LNCaP clone FGC (cell line): ENCODE results near the gene PRKN.

Experiments used
- DNase-seq: peaks from one replicate; pipeline ENCODE4 v3.0.0-alpha.2; 2011; ENCODE audit warnings: low read depth
- H3K4me3 ChIP-seq: 2 replicates; pipeline ENCODE4 v1.5.1; 2011; ENCODE audit warnings: mild to moderate bottlenecking, low read depth, low read length, control low read depth
- TF ChIP-seq, protein P1 (sequence below): IDR thresholded peaks from 2 replicates; pipeline ENCODE4 v1.5.1; 2012; ENCODE audit warnings: mild to moderate bottlenecking; ENCODE audit not compliant: control insufficient read depth, insufficient read depth; ENCODE audit errors: extremely low read depth

PRKN gene

DNA sequence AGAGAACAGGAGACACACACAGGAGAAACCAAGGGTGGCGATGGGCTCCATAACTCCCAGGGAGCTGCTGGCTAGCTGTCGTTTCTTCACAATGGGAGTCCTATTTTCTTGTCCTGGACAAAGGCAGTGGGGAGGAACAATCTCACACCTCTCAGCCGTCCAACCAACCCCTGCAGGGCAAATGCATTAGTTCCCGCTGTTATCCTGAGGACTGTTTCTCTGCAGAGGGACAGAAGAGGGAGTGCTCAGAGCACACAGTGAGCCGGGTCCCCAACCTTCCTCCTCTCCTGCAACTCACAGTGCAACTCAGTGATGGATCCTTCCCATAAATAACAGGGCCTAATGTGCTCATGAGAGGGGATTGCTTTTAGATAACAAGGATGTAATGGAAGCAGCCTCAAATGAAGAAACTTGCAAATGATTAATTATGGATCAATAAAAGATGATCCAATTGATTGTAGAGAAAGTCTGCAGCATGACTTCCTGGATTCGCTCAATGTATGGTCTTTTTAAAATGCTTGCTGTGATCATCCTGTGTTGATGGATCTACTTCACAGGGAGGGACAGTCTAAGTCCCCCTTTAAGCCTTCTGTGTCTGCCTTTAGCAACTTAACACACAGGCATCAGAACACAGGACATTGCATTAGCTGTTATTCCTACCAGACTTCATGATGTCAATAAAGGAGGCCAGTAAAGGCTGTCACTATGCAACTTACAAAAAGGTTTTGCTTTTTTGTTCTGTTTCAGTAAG is 1000.3 kb downstream of the PRKN start:
- TF ChIP-seq, protein P1, sequence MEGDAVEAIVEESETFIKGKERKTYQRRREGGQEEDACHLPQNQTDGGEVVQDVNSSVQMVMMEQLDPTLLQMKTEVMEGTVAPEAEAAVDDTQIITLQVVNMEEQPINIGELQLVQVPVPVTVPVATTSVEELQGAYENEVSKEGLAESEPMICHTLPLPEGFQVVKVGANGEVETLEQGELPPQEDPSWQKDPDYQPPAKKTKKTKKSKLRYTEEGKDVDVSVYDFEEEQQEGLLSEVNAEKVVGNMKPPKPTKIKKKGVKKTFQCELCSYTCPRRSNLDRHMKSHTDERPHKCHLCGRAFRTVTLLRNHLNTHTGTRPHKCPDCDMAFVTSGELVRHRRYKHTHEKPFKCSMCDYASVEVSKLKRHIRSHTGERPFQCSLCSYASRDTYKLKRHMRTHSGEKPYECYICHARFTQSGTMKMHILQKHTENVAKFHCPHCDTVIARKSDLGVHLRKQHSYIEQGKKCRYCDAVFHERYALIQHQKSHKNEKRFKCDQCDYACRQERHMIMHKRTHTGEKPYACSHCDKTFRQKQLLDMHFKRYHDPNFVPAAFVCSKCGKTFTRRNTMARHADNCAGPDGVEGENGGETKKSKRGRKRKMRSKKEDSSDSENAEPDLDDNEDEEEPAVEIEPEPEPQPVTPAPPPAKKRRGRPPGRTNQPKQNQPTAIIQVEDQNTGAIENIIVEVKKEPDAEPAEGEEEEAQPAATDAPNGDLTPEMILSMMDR, result no peak
- DNase-seq, result no peak
- H3K4me3 ChIP-seq, result no peak overlapping the region

DNA sequence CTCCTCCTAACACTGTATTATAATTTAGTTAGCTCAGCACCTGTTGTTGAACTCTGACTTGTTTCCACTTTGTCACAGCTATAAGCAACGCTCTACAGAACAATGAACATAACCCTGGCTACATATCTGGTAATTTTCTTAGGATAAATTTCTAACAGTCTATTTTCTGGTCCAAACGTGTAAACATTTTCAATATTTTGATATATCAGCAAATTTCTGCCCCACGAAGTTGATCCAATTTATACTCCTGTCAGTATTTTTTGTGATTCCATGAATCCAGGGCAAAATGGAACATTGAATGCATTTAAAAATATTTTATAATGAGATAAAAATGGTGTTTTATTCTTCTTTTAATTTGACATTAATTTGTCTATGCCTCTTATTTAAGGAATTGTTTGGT is 1005.2 kb downstream of the PRKN start:
- no peak overlapping the region for H3K4me3 ChIP-seq
- DNase-seq, result no peak
- TF ChIP-seq, protein P1, result no peak

DNA sequence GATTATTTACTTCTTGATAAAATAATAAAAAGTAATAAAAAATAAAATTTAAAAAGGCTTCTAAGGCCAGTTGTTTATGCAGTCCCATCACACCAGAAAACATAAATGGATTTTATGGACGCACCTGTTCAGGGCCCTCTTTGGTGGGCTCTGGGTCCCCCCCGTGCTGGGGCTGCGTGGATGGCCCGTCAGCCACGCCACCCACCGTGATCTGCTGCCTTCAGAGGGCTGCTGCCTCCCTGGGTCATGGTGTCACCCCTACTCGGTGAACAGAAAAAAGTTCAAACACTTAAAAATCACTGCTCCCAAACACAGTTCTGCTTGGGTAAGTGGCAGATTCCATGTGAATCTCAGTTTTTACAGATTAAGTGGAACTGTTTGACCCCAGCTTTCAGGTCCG is 1006.1 kb downstream of the PRKN start:
- H3K4me3 ChIP-seq, result no peak overlapping the region
- DNase-seq, result no peak
- TF ChIP-seq, protein P1, result no peak

DNA sequence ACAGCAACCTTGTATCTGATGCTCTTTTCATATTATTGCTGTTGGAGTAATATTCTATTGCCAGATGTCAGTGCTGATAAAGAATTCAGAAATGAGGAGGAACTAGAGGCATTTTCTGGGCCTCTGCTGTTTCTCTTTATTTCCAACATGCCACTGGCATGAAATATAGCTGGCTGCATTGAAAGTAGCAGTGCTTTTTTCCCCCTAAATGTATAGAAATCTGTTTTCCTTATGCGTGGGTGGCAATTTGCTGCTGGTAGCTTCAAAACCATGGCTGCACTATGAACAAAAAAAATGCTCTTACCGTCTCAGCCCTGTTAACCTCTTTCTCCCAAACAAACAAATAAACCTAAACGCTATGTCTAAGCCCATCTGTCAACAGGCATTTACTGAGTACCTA is 1011.4 kb downstream of the PRKN start:
- no peak for DNase-seq
- TF ChIP-seq, protein P1, result no peak

DNA sequence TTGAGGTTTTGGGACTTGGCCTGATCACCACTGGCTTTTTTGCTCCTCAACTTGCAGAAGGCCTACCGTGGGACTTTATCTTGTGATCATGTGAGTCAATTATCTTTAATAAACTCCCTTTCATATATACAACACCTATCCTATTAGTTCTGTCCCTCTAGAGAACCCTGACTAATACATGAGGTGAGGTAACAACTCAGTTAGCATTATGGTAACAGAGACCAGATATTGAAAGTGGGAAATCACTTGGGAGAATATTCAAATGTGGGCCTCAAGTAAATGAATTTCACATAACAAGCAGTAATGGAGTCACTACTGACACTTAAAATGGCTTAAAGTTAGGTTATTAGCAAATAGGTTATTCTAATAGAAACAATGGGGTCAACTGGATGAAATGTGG is 1015.6 kb downstream of the PRKN start:
- TF ChIP-seq, protein P1, result no peak
- no peak for DNase-seq
- no peak overlapping the region for H3K4me3 ChIP-seq

More for the DNA sequence above, 1011.4 kb downstream of the PRKN start:
- H3K4me3 ChIP-seq, result no peak overlapping the region

DNA sequence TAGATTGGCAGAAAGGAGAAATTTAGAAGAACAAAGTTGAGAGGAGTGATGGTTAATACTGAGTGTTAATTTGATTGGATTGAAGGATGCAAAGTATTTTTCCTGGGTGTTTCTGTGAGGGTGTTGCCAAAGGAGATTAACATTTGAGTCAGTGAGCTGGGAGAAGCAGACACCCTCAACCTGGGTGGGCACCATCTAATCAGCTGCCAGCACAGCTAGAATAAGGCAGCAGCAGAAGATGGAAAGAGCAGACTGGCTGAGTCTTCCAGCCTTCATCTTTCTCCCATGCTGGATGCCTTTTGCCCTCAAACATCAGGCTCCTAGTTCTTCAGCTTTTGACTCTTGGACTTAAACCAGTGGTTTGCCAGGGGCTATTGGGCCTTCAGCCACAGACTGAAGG is 1016.1 kb downstream of the PRKN start:
- TF ChIP-seq, protein P1, result no peak
- no peak overlapping the region for H3K4me3 ChIP-seq
- no peak for DNase-seq

DNA sequence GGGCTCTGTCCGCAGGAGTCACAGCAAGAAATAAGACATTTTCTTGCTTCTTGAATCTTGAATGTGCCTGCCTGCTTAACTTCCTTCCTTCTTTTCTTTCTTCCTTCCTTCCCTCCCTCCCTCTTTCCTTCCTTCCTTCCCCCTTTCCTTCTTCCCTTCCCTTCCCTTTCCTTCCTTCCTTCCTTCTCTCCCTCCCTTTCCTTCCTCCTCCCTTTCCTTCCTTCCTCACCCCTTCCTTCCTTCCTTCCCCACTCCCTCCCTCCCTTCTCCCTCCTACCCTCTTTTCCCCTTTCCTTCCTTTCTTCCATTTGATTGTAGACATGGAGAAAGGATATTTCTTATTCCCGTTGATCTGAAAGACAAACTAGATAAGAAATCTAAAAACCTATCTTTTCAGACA is 1016.9 kb downstream of the PRKN start:
- TF ChIP-seq, protein P1, result no peak
- no peak for DNase-seq
- H3K4me3 ChIP-seq, result no peak overlapping the region
